ENCODE measurements around the gene MAP10.
"Not testable (repeated sequence)": the region's sequence is repeated elsewhere in the genome, so short reads cannot be mapped to it uniquely, and the experiment has no call there.

Gene MAP10, protein sequence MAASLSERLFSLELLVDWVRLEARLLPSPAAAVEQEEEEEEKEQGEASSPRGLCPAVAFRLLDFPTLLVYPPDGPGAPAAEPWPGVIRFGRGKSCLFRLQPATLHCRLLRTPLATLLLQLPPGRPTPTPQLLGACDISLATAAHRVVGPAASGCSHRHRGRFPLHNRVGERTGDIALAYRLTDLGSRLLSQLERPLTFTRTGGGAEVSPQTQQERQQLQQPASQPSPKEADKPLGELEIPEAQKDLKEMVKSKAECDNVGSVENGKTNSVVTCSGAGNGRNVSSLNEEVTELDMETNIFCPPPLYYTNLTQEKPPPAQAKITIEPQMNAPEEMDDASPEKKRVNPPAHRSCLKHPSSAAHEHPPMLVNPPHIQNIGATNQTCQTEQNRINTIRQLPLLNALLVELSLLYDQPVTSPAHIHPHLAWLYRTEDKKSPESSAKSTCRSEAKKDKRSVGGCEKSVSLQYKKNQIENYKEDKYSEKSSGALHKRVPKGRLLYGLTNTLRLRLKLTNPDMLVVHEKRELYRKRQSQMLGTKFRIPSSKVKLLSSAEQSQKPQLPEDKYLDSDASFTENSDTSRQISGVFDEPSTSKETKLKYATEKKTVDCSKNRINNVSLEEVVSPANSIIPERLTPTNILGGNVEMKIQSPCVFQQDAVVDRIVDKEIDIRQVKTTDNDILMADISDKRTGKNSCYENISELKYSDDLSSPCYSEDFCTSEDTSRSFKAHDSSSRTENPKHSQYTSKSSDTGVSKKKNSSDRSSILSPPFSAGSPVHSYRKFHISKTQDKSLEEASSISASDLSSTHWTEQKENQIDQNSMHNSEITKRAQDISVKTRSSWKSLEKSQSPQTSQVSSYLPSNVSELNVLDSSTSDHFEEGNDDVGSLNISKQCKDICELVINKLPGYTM

DNA sequence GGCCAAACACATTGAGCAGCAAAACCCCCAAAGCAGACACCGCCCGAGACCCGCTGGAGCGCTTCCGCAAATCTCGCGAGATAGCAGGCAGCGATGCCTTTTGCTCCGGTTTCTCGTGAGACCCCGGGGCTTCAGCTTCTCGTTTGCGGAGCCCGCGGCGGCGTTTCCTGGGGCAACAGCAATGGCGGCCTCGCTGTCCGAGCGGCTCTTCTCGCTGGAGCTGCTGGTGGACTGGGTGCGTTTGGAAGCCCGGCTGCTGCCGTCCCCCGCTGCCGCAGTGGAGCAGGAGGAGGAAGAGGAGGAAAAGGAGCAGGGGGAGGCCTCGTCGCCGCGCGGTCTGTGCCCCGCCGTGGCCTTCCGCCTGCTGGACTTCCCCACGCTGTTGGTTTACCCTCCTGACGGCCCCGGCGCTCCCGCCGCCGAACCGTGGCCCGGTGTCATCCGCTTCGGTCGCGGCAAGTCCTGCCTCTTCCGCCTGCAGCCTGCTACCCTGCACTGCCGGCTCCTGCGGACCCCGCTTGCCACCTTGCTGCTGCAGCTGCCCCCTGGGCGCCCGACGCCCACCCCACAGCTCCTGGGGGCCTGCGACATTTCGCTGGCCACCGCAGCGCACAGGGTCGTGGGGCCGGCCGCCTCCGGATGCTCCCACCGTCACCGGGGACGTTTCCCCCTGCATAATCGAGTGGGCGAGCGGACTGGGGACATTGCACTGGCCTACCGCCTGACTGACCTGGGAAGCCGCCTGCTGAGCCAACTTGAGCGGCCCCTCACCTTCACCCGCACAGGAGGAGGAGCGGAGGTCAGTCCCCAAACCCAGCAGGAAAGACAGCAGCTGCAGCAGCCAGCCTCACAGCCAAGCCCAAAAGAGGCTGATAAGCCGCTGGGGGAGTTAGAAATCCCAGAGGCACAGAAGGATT is at the start of gene MAP10:
MAP10 (plus strand) TSS at position 148 of the 917 bp plus-strand sequence; CDS start at position 182, 34 bp downstream.
- peak; percentile 54 for DNase-seq (ENCODE audit: low read depth)

DNA sequence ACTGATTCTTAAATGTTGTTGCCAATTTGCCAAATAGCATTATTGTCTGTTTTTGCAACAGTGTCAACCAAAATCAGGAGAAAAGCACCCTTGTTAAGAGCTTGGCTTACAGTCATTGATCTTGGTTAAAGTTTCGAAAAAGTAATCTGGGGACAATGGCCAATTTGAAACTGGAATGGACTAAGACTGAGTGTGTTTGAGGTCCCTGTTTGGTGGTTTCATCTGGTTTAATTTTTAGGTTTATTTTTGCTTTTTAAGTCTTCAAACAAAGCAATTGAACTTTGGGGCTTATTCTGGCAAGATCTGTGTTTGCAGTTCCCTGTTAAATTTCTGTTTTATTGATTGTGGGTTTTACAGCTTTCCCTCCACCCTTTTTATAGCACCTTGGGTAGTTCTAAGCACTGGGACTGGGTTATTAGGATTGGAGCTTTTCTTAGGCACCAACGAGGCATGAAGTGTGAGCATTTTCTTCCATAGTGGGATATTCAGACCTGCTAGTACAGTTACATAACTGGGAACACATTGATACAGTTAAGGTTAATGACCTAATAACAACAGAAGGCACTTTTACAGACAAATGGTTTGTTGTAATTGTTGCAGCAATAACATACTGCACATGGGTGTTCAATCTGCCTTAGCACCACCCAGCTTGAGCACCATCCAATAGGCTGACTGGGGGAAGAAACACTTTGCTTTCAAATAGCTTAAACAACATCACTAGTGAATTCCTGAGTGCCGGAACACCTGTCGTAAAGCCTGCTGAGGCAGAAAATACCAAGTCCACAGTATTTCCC is 40.6 kb upstream of the MAP10 start:
- DNase-seq (ENCODE audit: low read depth) = no peak

DNA sequence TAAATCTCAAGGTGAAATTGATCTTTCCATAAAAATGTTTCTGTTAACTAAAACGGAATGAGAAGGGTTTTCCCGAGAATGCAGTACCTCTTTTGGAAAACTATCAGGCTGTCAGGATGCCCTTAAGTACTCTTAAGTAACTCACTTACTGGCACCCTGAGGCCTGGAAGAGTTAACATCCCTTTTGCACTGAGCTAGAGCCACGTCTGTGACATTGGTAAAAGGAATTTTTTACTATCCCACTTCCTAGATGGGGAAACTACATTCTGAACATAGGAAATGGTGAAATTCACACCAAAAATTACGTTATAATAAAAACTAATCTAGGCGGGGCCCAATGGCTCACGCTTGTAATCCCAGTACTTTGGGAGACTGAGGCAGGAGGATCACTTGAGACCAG is 39.7 kb upstream of the MAP10 start:
- no peak for DNase-seq (ENCODE audit: low read depth)

DNA sequence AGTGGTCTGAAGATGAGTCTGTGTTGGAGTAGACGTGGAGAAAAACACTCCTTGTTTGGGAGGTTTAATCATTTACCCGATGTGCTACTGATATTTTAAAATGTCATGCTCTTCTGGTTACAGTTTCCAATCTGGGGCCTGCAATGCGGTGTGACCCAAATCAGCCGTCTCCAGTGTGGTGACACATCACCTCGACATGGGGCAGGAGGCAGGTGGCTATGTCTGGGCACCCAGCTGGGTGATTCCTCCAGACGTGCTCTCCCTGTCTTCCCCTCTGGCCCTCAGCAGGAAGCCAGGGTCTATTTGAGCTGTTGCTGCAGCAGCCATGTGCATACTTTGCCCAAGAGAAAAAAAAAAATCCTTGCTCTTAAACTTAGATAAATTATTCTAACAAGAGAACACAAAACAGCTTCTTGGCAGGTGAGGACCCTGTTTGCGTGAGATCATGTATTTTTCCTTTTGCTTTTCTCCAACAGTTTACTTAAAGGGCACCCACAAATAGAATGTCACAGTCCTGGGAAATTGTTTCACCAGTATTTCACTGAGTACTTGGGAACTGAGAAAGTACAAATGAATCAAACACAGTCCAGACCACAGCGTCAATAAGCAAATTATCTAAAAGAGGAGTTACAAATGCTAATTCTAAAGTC is 38.9 kb upstream of the MAP10 start:
- no peak for DNase-seq (ENCODE audit: low read depth)

DNA sequence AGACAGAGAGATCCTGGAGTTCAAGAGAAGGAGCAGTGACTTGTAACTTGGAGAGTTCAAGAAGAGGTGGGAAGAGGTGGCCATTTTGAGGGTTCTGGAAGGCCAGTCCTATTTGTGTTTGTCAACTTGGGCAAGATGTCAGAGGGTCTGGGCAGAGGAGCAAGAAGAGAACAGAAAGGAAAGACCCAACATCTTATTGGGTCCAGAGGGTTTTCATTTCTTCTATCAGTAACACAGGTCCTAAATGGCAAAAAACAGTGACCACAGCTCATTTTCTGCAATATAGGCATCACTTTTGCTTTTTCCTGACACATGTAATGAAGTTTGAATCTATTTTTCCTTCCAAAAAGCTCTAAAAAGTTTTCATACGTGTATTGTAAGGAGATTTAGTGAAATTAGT is 38.3 kb upstream of the MAP10 start:
- no peak for DNase-seq (ENCODE audit: low read depth)

DNA sequence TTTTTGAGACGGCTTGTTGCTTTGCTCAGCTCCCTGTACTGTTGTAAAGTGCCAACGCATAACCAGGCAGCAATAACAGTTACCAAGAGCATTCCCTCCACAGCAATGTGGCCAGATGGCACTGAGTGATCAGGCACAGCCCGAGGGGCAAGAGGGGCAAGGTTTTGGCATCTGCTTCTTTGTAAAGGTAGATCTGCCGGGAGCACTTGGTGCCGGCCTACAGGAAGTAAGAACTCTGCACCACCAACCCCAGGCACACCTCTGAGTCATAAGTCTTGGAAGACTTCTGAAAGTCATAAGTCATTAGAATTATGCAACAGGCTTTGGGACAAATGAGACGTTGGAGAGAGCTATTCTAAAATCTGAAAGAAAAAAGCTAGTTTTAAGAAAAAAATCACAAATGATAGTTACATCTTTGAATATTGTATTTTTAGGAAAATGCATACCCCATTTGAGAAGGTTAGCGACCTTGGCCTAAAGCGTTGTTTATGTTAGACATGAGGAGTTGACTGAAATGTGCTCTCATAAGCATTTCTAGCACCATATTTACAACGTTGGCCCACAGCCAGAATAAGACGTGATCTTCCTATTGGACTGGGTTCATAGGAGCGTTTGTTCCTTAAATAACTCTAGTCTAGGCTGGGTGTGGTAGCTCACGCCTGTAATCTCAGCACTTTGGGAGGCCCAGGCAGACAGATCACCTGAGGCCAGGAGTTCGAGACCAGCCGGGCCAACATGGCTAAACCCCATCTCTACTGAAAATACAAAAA is 37.7 kb upstream of the MAP10 start:
- DNase-seq (ENCODE audit: low read depth) = no peak

DNA sequence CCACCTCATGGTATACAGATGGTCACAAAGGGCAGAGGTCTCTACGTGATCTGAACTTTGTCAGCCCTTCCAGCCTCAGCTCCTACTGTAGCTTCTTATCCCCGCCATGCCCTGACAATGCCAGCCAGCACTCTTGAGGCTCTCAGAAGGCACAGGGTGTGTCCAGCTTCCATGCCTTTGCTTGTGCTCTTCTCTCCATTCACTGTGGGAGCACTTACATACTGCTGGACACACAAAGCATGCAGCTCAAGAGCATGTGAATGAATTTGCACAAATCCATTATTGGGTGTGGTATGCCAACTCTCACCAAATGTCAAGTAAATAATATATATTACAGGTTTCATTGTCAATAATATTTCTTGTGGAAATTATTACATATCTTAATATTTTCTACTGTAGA is 36.4 kb upstream of the MAP10 start:
- no peak for DNase-seq (ENCODE audit: low read depth)

DNA sequence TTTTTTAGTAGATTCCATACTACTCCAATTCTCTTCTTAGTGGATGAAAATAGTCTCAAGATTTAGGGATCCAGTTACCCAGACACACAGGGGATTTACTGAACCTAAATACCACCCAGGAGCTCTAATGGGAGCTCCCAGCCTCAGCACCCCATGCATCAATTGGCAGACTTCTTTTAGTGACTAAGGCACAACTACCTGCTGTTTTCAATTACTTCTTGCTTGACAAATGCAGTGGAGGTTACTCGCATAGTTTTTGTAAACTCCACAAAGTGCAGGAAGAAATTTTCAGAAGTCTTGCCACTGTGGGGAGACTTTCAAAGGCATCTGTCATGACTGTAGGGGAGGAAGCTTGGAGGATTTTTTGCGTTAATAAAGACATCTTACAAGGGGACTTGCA is 35.5 kb upstream of the MAP10 start:
- no peak for DNase-seq (ENCODE audit: low read depth)

DNA sequence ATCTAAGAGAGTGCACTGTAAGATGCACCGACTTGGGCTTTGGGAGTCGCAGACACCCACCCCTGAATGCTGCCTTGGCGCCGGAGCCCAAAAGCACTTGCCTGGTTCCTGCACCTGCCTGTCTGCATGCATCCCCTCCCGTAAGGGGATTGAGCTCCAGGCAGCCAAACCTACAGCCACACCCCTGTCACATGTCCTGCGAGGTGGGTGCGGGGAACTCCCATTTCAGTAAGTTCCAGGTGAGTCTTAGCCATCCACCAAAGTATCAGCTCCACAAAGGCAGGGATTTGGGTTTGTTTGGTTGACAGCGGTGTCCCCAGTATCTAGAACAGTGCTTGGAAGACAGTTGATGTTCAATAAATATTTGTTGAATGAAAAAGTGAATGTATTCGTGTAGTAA is 31.5 kb upstream of the MAP10 start:
- no peak for DNase-seq (ENCODE audit: low read depth)

DNA sequence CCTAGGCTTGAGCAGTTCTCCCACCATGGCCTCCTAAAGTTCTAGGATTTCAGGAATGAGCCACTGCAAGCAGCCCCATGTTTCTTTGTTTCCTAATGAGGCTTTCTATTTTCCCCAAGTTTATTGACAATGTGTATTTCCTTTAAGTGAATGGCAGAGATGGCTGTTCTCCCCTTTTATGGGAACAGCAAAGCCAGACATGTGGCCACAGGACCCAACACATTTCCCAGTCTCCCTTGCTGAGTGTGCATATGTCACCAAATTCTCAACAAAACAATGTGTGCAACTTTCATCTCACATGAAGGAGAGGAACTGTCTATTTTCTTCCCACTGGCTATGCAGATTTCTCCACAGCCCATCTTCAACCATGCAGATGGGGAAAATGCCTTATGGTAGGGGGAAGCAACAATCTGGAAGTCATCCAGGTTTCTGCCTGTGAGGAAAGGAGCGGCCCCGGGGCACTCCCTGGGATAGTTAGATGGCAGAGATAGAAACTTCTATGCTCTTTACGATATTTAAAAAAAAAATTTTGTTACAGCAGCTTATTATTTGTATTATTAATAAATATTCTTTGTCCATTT is 28.6 kb upstream of the MAP10 start:
- DNase-seq (ENCODE audit: low read depth) = no peak

DNA sequence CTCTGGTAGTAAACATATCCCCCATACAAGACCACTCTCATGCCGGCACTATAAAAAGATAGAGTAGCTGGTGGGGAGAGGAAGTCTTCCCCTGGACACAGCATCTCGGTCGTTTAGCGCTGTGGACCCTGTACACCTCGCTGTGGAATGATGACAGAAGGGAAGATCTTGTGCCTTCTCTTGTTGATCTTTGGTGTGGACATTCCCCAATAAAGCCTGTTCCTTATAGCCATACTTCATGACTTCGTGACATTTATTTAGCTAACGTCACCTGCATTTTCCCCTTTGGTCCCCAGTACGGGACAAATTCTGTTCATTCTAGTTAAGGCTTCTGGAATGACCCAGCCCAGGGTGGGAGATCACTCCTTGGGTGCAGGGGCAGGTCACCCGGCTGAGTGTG is 24.9 kb upstream of the MAP10 start:
- DNase-seq (ENCODE audit: low read depth) = no peak

DNA sequence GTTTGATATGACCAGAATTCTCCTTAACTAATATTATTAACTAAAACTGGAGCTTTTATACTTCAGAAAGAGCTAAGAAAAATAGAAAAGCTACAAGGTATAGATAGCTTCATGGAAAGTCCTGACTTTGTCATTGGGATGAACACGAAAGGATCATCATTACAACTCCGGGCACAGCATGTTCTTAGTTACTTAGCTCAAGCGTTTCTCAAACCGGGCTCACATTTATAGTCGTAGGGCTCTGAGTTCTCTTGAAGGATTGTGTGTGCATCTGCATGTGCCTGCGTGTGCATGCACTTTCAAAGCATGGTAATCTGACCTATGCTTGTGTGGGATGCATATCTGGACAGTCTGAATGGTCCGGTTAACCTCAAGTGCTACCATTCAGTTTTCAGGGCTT is 20.4 kb upstream of the MAP10 start:
- DNase-seq (ENCODE audit: low read depth) = no peak

DNA sequence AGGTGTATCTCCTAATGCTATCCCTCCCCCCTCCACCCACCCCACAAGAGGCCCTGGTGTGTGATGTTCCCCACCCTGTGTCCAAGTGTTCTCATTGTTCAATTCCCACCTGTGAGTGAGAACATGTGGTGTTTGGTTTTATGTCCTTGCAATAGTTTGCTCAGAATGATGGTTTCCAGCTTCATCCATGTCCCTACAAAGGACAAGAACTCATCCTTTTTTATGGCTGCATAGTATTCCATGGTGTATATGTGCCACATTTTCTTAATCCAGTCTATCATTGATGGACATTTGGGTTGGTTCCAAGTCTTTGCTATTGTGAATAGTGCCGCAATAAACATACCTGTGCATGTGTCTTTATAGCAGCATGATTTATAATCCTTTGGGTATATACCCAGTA is 19.6 kb upstream of the MAP10 start:
- not testable (repeated sequence) for DNase-seq (ENCODE audit: low read depth)

DNA sequence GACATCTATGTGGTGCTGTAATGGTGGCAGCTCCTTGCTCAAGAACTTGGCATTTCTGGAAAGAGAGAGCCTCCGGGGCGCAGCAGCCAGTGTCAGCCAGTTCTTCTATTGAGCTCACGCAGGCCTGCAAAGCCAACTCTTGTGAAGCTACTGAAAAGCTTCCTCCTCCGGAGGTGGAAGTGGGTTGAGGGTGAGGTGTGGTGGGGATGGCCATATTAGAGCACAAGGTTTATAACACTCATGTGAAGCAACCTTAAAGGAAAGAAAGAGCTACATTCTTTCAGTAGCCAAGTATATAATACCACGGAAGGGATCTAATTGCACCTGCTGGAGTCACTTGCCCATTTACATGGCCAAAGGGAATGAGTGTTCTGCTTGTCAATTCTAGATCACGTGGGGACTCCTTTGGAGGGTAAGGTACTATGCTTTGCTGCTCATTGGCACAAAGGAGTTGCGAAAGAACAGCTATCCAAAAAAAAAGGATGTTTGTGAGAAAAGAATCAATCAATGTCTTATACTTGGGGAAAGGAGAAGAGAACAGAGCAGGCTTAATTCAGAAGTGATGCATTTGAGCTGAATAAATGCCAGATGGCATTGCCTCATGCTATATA is 18.3 kb upstream of the MAP10 start:
- DNase-seq (ENCODE audit: low read depth) = no peak

DNA sequence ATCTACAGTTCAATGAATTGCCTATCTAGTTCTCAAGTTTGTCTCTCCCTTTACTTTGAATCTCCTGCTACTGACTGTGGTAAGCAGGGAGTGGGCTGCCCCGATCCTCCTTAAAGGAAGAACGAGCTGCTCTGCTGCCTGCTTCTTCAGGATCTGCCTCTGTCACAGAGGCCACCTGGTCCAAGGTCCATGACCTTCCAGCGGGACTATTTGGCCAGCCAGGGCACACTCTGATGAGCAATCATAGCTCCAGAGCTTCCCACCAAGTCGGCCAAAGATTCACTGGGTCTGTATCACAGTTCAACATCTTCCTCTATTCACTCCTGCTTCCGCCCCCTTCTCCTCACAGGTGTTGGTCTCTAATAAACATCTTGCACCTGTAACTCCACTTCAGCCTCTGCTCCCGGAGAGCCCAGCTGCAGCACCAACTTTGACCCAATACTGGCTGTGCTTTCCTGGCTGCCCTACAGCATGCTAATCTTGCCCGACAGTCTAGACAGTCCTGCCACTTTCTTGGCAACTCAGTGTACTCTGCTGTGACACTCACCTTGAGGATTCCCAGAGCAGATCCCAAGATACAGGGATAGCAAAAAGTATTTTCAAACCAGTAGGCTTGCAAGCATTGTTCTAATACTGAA is 16.9 kb upstream of the MAP10 start:
- no peak for DNase-seq (ENCODE audit: low read depth)

DNA sequence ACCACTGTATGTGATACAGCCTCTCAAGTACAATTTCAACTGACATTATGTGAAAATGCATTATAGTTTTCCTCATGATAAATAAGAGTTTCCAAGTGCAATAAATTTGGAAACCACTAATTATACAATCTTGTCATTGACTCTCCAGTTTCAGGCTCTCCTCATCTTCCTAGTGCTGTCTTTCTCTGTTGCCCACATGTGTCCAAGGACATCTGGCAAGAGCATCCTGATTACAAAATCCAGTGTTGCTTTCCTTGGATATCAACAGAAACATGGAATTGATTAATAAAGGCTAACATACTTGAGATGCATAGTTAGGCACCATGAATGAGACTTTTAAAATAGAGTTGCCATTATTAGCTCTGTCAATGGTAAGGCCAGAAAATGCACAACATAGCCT is 15.6 kb upstream of the MAP10 start:
- DNase-seq (ENCODE audit: low read depth) = no peak

DNA sequence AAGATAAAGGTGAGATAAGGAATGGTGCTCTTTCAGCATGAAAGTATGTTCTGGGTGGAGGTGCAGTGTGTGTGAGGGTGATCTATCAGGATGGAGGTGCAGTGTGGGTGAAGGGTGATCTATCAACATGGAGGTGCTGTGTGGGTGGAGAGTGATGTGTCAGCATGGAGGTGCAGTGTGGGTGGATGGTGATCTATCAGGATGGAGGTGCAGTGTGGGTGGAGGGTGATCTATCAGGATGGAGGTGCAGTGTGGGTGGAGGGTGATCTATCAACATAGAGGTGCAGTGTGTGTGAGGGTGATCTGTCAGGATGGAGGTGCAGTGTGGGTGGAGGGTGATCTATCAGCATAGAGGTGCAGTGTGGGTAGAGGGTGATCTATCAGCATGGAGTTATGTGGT is 12.3 kb upstream of the MAP10 start:
- no peak for DNase-seq (ENCODE audit: low read depth)

DNA sequence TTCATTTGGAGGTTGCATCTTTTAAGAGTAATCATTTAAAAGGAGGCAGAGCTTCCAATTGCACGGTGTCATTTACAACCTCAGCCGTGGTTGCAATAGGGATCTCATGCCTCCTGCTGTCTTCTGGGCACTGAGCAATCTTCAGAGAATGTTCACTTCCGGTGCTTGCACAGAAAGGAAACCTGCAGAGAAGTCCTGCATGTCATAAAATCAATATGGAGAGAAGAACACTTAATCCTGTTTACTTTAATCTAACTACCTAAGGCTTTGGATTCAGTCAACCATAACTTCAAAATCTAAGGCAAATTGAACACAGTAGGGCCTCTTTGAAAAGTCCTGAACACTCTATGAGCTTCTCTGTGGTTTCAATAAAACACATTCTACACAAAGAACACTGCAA is 11.3 kb upstream of the MAP10 start:
- no peak for DNase-seq (ENCODE audit: low read depth)

All from activated T-helper 9 cell treated with anti-CD3 and anti-CD28 coated beads, Interleukin-2, amount 50 U/mL, for 16 hours (primary cell).